ENCODE measurements around the gene INO80. TPM values are rescaled to one million over a fixed set of nuclear protein-coding genes. Genes with fewer than 3 reads are reported as not detected.

The INO80 gene
- total RNA-seq, 1 donor from 2014 or later = 13.3 TPM

DNA sequence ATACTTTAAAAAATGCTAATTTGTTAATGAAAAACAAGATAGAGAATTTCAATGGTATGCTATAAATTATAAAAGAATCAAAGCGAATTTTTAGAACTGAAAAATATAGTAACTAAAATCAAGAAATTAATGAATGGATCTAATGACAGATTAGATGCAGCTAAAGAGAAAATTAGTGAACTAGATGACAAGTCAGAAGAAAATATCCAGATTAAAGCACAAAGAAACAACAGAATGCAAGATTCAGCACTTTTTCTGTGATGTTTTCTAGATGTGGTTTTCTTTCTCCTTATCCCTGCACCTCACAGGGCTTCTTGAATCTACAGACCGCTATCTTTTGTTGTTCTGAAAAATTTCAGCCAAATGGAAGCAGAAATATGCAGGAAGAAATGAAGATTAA is 54.4 kb downstream of the INO80 start:
- intact Hi-C loops (cut with DNase I) = no loop called here
- no peak for DNase-seq (ENCODE audit: low spot score)

- intact Hi-C loops (cut with DNase I) = no loop called here
Observed at GRCh38 chr15:41060505-41060904, 55.6 kb downstream of the INO80 start.

GRCh38 chr15:41056810-41057209 is 59.3 kb downstream of the INO80 start:
- no peak for DNase-seq (ENCODE audit: low spot score)
- intact Hi-C loops (cut with DNase I) = no loop called here

More at GRCh38 chr15:41060505-41060904, 55.6 kb downstream of the INO80 start:
- DNase-seq (ENCODE audit: low spot score) = no peak

GRCh38 chr15:41055706-41056105 is 60.4 kb downstream of the INO80 start:
- DNase-seq (ENCODE audit: low spot score) = no peak
- intact Hi-C loops (cut with DNase I) = no loop called here

DNA sequence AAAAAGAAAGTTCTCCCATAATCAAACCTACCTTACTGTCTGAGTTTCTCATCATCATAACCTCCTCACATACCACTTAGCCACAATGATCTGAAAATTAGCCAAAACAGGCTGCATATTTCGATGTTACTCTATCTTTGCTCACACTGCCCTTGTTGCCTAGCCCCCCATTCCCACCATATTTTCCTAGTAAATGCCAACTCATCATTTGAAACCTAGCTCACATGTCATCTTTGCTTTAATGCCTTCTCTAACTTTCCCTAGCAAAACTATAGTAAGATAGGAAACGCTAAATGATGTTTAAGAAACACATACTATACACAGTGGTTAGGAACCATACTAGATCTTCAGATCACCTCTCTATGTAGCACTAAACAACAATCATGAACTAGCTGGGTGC is 64.9 kb downstream of the INO80 start:
- no peak for DNase-seq (ENCODE audit: low spot score)
- intact Hi-C loops (cut with DNase I) = no loop called here

GRCh38 chr15:41048852-41049251 is 67.2 kb downstream of the INO80 start:
- intact Hi-C loops (cut with DNase I) = no loop called here
- no peak for DNase-seq (ENCODE audit: low spot score)

DNA sequence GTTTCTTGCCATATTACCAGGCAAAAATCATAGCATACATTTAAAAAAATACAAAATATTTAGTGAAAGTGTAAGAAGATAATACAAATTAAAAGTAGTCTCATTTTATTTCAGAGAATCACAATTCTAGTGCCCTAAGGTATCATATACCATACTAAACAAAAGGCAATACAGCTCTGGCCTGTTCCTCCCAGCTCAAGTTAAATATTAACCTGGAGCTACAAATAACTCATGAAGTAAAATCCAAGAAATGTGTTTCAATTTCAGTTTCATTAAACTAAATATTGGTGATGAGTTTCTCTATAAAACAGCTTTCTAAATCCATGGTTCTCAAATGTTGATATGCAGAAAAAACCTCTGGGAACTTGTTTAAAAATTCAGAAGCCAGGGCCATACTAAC is 67.7 kb downstream of the INO80 start:
- no peak for DNase-seq (ENCODE audit: low spot score)
- intact Hi-C loops (cut with DNase I) = no loop called here

DNA sequence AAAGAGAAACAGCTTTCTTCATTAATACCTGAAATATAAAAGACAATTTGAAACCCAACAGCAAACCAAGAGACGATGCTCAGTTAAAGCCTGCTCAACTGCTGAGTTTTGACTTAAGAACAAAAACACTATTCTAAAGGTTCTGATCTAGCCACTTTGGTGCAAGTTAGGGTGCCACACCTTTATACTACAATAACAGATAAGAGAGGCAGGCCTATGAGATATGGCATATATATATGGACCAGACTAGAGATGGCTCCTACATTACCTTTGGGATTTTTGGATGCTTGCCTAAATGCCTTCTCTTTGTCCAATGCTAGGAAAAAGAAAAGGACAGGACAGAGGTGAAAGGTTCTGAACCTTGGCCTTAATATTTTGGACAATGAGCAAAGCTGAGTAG is 68.6 kb downstream of the INO80 start:
- DNase-seq (ENCODE audit: low spot score) = no peak
- intact Hi-C loops (cut with DNase I) = no loop called here

GRCh38 chr15:41043276-41043951 is 72.7 kb downstream of the INO80 start:
- intact Hi-C loops (cut with DNase I) = no loop called here

DNA sequence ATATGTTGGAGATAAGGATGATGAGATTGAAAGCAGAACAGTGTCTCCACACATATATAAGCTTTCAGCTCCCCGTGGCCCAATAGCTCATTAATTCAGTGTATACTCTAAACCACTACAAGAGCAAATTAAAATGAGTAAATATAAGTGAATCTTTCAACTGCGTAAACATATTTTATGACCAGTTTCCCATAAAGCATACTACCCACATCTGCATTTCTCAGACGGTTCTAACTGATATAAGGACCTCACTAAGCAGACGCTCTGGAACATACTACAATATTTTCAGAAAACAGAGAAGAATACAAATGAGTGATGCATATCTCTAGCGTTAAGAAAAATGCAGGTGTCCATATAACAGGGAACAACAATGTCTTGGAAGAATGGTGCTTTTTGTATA is 73.2 kb downstream of the INO80 start:
- no peak for DNase-seq (ENCODE audit: low spot score)
- intact Hi-C loops (cut with DNase I) = no loop called here

More at GRCh38 chr15:41043276-41043951, 72.7 kb downstream of the INO80 start:
- no peak for DNase-seq (ENCODE audit: low spot score)

GRCh38 chr15:41039121-41039520 is 77.0 kb downstream of the INO80 start:
- DNase-seq (ENCODE audit: low spot score) = no peak
- intact Hi-C loops (cut with DNase I) = no loop called here

DNA sequence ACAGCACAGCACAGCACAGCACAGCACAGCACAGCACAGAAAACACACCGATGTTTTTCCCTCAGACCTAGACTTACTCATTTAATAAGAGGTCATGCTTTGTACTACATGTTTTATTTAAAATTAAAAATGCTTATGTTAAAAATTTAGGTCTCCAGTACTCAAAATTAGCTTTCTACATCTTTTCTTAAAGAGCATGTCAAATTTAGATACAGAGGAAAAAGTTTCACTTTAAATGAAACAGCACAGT is 84.1 kb downstream of the INO80 start:
- DNase-seq (ENCODE audit: low spot score) = no peak
- intact Hi-C loops (cut with DNase I) = no loop called here

DNA sequence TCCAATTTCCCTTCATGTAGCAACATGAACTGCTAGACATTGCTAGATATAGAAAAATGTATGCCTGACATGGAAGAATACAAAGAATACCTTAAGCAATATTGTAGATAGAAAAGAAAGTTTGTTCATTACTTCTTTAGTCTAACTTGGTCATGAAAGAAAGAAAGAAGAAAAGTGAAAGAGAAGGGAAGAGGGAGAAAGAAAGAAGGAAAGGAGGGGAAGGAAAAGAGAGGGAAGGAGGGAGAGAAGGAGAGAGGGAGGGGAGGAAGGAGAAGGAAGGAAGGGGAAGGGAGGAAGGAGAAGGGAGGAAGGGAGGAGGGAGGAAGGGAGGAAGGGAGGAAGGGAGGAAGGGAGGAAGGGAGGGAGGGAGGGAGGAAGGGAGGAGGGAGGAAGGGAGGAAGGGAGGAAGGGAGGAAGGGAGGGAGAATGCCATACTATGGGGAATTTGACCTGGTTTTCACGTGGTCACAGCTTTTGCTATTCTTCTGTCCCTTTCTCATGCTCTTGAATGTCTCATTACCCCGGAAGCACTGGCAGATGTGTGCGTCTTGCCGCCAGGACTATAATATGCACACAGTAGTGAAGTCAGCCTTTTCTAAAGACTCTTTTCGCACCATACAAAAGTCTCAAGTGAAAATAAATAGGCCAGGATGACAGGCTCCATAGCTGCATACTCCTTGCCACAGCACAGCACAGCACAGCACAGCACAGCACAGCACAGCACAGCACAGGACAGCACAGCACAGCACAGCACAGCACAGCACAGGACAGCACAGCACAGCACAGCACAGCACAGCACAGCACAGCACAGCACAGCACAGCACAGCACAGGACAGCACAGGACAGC is 84.6 kb downstream of the INO80 start:
- no peak for DNase-seq (ENCODE audit: low spot score)
- intact Hi-C loops (cut with DNase I) = no loop called here

DNA sequence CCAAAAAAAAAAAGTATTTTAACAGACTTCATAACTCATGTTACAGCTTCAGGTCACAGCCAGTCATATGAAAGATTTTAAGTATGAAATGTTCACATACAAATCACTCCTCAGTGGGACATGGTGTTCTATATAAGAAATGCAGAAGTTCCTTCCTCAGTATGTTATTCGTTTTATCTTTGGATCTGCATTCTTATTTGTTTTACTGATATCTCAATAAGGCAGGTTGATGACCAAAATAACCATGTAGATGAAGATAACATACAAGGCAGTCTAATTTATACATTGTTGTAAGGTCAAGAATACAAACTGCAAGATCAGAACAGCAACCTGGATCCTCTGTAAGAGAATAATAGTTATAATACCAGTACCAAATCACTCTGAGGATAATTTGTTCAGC is 87.2 kb downstream of the INO80 start:
- intact Hi-C loops (cut with DNase I) = no loop called here
- DNase-seq (ENCODE audit: low spot score) = no peak

GRCh38 chr15:41025393-41025792 is 90.7 kb downstream of the INO80 start:
- intact Hi-C loops (cut with DNase I) = no loop called here
- DNase-seq (ENCODE audit: low spot score) = no peak

- intact Hi-C loops (cut with DNase I) = no loop called here
- DNase-seq (ENCODE audit: low spot score) = no peak
Observed at GRCh38 chr15:41024885-41025284, 91.2 kb downstream of the INO80 start.

DNA sequence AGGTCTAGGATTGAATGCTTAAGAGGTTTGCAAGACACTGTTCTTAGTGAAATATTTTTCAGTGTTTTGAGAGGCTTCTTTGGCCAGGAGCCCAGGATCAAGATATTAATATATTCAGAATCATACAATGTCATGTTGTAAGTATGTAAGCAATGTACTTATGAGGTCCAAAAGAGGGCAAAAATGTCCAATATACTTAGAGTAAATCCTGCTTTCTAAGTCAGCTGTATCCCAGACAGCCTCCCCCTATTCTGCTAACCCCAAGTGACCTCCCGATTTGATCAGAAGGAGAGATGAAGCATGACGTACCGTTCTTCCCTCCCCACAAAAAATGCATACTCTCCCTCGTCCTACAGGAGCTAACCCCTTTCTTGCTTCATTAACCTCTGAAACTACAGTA is 91.9 kb downstream of the INO80 start:
- intact Hi-C loops (cut with DNase I) = no loop called here
- no peak for DNase-seq (ENCODE audit: low spot score)

DNA sequence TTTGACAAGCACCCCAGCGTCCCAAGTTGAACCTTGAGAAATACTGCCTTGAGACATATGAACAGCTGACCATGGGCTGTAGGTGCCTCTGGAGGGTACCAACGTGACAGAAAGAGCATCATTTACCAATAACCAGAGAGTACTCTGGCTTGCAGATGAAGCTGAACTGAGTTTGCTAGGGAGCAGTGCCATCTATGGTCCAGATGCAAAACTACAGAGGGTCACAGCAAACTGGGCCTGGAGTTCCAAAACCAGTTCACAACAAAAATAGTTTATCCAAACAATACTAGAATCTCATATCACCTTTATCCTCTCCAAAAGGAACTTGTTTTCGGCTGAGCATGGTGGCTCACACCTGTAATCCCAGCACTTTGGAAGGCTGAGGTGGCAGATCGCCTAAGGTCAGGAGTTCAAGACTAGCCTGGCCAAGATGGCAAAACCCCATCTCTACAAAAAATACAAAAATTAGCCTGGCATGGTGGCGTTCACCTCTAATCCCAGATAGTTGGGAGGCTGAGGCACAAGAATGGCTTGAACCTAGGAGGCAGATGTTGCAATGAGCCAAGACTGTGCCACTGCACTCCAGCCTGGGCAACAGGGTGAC is 93.5 kb downstream of the INO80 start:
- no peak for DNase-seq (ENCODE audit: low spot score)
- intact Hi-C loops (cut with DNase I) = loop anchor here (1.0 kb wide), 1 partner anchor 116 kb away; no protein-coding TSS in a partner anchor

DNA sequence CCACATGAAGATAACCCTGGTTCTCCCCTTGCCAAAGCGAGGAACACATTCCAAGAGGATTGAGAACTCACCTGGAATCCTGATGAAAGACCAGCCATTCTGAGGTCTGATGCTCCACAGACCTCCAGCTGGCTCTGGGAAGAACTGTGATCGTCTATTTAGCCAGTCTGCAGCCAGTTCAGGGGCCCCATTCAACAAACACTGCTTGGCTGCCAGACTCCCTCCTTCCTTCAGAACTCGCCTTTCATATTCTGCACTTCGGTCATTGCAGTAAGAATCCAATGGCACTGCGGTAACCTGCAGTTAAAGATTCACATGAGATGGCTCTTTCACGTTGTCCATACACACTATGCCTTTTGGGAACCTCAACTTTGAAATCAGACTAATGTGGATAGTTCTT is 95.3 kb downstream of the INO80 start:
- DNase-seq (ENCODE audit: low spot score) = no peak
- intact Hi-C loops (cut with DNase I) = no loop called here

DNA sequence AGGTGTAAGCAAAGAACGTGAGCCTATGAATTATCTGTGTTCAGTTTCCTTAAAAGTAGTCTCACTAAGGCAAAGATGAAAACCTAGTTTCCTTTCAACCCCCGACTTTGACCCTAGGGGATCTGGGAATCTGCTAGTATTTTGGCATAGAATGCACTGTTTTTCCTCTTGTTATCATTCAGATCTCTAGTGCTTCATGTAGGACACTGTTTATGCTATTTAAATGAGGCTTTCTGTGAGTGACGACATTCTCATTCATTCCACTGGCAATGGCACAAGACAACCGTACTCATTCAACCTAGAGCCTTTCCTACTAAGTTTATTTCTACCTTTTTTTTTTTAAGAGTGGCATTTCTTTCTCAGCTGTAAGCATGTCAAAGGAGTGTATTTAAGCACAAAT is 95.8 kb downstream of the INO80 start:
- intact Hi-C loops (cut with DNase I) = no loop called here
- no peak for DNase-seq (ENCODE audit: low spot score)

GRCh38 chr15:41019174-41019573 is 96.9 kb downstream of the INO80 start:
- no peak for DNase-seq (ENCODE audit: low spot score)
- intact Hi-C loops (cut with DNase I) = loop anchor here (2.0 kb wide), 1 partner anchor 78 kb away; no protein-coding TSS in a partner anchor
